ENCODE data around the gene ERC2.

DNA sequence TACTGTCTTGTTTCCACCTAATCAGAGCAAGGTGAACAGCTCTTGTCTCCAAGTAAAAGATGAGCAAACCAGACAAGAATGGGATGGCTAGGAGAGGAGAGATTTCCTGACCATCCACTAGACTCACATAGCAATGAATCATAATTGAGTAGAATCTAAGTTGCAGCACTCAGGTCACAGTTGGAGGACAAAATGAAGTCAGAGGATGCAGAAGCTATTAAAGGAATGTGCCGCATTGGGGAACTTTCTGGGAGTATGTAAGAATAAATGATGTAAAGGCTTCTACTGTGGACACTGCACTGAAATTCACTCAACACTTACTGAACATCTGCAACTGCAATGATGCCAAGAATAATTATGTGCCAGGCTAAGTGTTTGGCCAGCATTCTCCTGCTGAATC, 763.7 kb downstream of the ERC2 start:
- TF ChIP-seq, protein P1, sequence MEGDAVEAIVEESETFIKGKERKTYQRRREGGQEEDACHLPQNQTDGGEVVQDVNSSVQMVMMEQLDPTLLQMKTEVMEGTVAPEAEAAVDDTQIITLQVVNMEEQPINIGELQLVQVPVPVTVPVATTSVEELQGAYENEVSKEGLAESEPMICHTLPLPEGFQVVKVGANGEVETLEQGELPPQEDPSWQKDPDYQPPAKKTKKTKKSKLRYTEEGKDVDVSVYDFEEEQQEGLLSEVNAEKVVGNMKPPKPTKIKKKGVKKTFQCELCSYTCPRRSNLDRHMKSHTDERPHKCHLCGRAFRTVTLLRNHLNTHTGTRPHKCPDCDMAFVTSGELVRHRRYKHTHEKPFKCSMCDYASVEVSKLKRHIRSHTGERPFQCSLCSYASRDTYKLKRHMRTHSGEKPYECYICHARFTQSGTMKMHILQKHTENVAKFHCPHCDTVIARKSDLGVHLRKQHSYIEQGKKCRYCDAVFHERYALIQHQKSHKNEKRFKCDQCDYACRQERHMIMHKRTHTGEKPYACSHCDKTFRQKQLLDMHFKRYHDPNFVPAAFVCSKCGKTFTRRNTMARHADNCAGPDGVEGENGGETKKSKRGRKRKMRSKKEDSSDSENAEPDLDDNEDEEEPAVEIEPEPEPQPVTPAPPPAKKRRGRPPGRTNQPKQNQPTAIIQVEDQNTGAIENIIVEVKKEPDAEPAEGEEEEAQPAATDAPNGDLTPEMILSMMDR (conservative IDR thresholded peaks at IDR 0.05 in 1 of 2, IDR thresholded peaks at IDR 0.05 in 1 of 2; ENCODE audit: low read depth in 1 of 2, low read length in 2 of 2) = no peak
- no peak for TF ChIP-seq EZH2 (IDR thresholded peaks at IDR 0.05; ENCODE audit: low read length, missing control alignments)

Measured in fibroblast of lung (primary cell).